Measurements from ENCODE around the gene BSND. TPM values are rescaled to one million over a fixed set of nuclear protein-coding genes. Genes with fewer than 3 reads are reported as not detected.

BSND gene
- total and polyA plus RNA-seq, 2 experiments from 2014 or later, result not detected

GRCh38 chr1:54952950-54953718 is 45.6 kb upstream of the BSND start:
- TF ChIP-seq CTCF (IDR thresholded peaks at IDR 0.05; ENCODE audit: low read depth, low read length), result no peak
- no peaks in the 10 kb centered on the region for H3K9me3 ChIP-seq (ENCODE audit: low read depth)
- H3K27me3 ChIP-seq, result no peaks in the 10 kb centered on the region
- no peak overlapping the region for H3K27ac ChIP-seq
- DNase-seq (ENCODE audit: low read depth in 1 of 2, low spot score in 1 of 2), result peak in 1 of 2 donors; percentile 22
- no peaks in the 10 kb centered on the region for H3K4me1 ChIP-seq (ENCODE audit: low read depth)
- no peak overlapping the region for H3K4me3 ChIP-seq
- no peaks in the 10 kb centered on the region for H3K36me3 ChIP-seq

GRCh38 chr1:54953846-54954245 is 44.9 kb upstream of the BSND start:
- no peak overlapping the region for H3K27ac ChIP-seq
- H3K27me3 ChIP-seq, result no peaks in the 10 kb centered on the region
- H3K4me3 ChIP-seq, result no peak overlapping the region
- H3K4me1 ChIP-seq (ENCODE audit: low read depth), result no peaks in the 10 kb centered on the region
- DNase-seq (ENCODE audit: low read depth in 1 of 2, low spot score in 1 of 2), result no peak
- H3K9me3 ChIP-seq (ENCODE audit: low read depth), result no peaks in the 10 kb centered on the region
- no peak for TF ChIP-seq CTCF (IDR thresholded peaks at IDR 0.05; ENCODE audit: low read depth, low read length)
- H3K36me3 ChIP-seq, result no peaks in the 10 kb centered on the region

- Histone ChIP-seq H3K27ac (no peak overlapping the region), H3K4me1 (ENCODE audit: low read depth) (no peaks in the 10 kb centered on the region), H3K27me3 (no peaks in the 10 kb centered on the region), H3K36me3 (no peaks in the 10 kb centered on the region), H3K4me3 (no peak overlapping the region), H3K9me3 (ENCODE audit: low read depth) (no peaks in the 10 kb centered on the region)
- no peak for TF ChIP-seq CTCF (IDR thresholded peaks at IDR 0.05; ENCODE audit: low read depth, low read length)
- peak in 1 of 2 donors; percentile 85 for DNase-seq (ENCODE audit: low read depth in 1 of 2, low spot score in 1 of 2)
Measured at GRCh38 chr1:54955359-54955758, 43.4 kb upstream of the BSND start.

- no peaks in the 10 kb centered on the region for H3K27me3 ChIP-seq
- no peaks in the 10 kb centered on the region for H3K4me1 ChIP-seq (ENCODE audit: low read depth)
- H3K4me3 ChIP-seq, result no peak overlapping the region
- H3K36me3 ChIP-seq, result no peaks in the 10 kb centered on the region
- no peak for DNase-seq (ENCODE audit: low read depth in 1 of 2, low spot score in 1 of 2)
- no peak overlapping the region for H3K27ac ChIP-seq
- H3K9me3 ChIP-seq (ENCODE audit: low read depth), result no peaks in the 10 kb centered on the region
- TF ChIP-seq CTCF (IDR thresholded peaks at IDR 0.05; ENCODE audit: low read depth, low read length), result no peak
Measured at GRCh38 chr1:54956726-54957125, 42.0 kb upstream of the BSND start.

- TF ChIP-seq CTCF (IDR thresholded peaks at IDR 0.05; ENCODE audit: low read depth, low read length), result no peak
- no peak overlapping the region for H3K4me3 ChIP-seq
- no peak overlapping the region for H3K27ac ChIP-seq
- no peaks in the 10 kb centered on the region for H3K27me3 ChIP-seq
- H3K9me3 ChIP-seq (ENCODE audit: low read depth), result no peaks in the 10 kb centered on the region
- no peaks in the 10 kb centered on the region for H3K36me3 ChIP-seq
- peak in 1 of 2 donors; percentile 60 for DNase-seq (ENCODE audit: low read depth in 1 of 2, low spot score in 1 of 2)
- no peaks in the 10 kb centered on the region for H3K4me1 ChIP-seq (ENCODE audit: low read depth)
Measured at GRCh38 chr1:54959241-54959640, 39.5 kb upstream of the BSND start.
